GM18951 (cell line): ENCODE data around the gene P2RY14.

Experiments used
- POLR2A ChIP-seq: IDR thresholded peaks from 4 replicates; pipeline ENCODE4 v1.6.1; 2011; ENCODE audit warnings: mild to moderate bottlenecking; ENCODE audit not compliant: insufficient read length, insufficient read depth; ENCODE audit errors: extremely low read depth
- in situ Hi-C: fragments of 300-500 bp; cut with MboI; formaldehyde crosslinking; loops from one replicate; pipeline ENCODE4 v1.12.0; 2022; ENCODE audit warnings: low sequenced_read_pairs, mixed read lengths, inconsistent platforms; ENCODE audit not compliant: unreplicated experiment

Gene P2RY14

GRCh38 chr3:151206201-151206600 lies 72.1 kb downstream of the P2RY14 start:
- TF ChIP-seq POLR2A, result no peak
- in situ Hi-C loops, result no loop called here

GRCh38 chr3:151205482-151205881 lies 72.9 kb downstream of the P2RY14 start:
- in situ Hi-C loops, result no loop called here
- TF ChIP-seq POLR2A, result no peak

GRCh38 chr3:151204530-151205402 lies 73.6 kb downstream of the P2RY14 start:
- in situ Hi-C loops, result no loop called here
- no peak for TF ChIP-seq POLR2A

- no peak for TF ChIP-seq POLR2A
- in situ Hi-C loops, result no loop called here
These were observed 75.3 kb downstream of the P2RY14 start, which contains the start of gene GPR171 for GRCh38 chr3:151203051-151203420. Gene GPR171 (minus strand): TSS chr3:151203216. CDS start chr3:151199386, 3,830 bp downstream.

GRCh38 chr3:151201051-151201730 lies 77.2 kb downstream of the P2RY14 start:
- in situ Hi-C loops, result no loop called here
- TF ChIP-seq POLR2A, result no peak

GRCh38 chr3:151200586-151200985 lies 77.8 kb downstream of the P2RY14 start:
- in situ Hi-C loops, result no loop called here
- TF ChIP-seq POLR2A, result no peak

- no peak for TF ChIP-seq POLR2A
- in situ Hi-C loops, result no loop called here
These were observed 78.5 kb downstream of the P2RY14 start for GRCh38 chr3:151199554-151200438.

- in situ Hi-C loops, result no loop called here
- no peak for TF ChIP-seq POLR2A
These were observed 79.5 kb downstream of the P2RY14 start for GRCh38 chr3:151198849-151199248.

- in situ Hi-C loops, result no loop called here
- TF ChIP-seq POLR2A, result no peak
These were observed 80.2 kb downstream of the P2RY14 start for GRCh38 chr3:151197981-151198767.

- in situ Hi-C loops, result no loop called here
- TF ChIP-seq POLR2A, result no peak
These were observed 81.1 kb downstream of the P2RY14 start for GRCh38 chr3:151197228-151197627.

- no peak for TF ChIP-seq POLR2A
- in situ Hi-C loops, result no loop called here
These were observed 81.9 kb downstream of the P2RY14 start for GRCh38 chr3:151196434-151196833.

- no peak for TF ChIP-seq POLR2A
These were observed 82.5 kb downstream of the P2RY14 start for GRCh38 chr3:151195826-151196225.

More at GRCh38 chr3:151195826-151196225, 82.5 kb downstream of the P2RY14 start:
- in situ Hi-C loops, result no loop called here
